ENCODE measurements around the gene QDPR. TPM values are rescaled to one million over a fixed set of nuclear protein-coding genes. Genes with fewer than 3 reads are reported as not detected.

QDPR gene
- total RNA-seq (10 to 100 TPM in 3 of 5 donors, 1 to 10 TPM in 1, under 1 TPM in 1; 0.45 to 90.4 (median 12.3) TPM), polyA plus RNA-seq (10 to 100 TPM; 16.9 to 35.9 (median 31.2) TPM)
- long read RNA-seq, donor 1, partial matches to known transcripts = 0 of 7 reads
- long read RNA-seq, donor 1, other reads (novel, unspliced or antisense) = 0 of 7 reads
- long read RNA-seq, donor 2, transcript QDPR-201 (7 exons, 1,648 nt) = major isoform, 17 of 27 reads
- long read RNA-seq, donor 2, partial matches to known transcripts = 5 of 27 reads
- long read RNA-seq, donor 2, other reads (novel, unspliced or antisense) = 0 of 27 reads
- long read RNA-seq, donor 3, transcript QDPR-201 (7 exons, 1,648 nt) = major isoform, 5 of 9 reads
- long read RNA-seq, donor 3, partial matches to known transcripts = 0 of 9 reads
- long read RNA-seq, donor 3, other reads (novel, unspliced or antisense) = 0 of 9 reads
- long read RNA-seq, donor 4, partial matches to known transcripts = 0 of 4 reads
- long read RNA-seq, donor 4, other reads (novel, unspliced or antisense) = 0 of 4 reads
- long read RNA-seq, donor 5, transcript QDPR-201 (7 exons, 1,648 nt) = major isoform, 22 of 34 reads
- long read RNA-seq, donor 5, partial matches to known transcripts = 6 of 34 reads
- long read RNA-seq, donor 5, other reads (novel, unspliced or antisense) = 0 of 34 reads
- long read RNA-seq, donor 6 = 0 reads
- long read RNA-seq, donor 7, transcript QDPR-201 (7 exons, 1,648 nt) = major isoform, 10 of 13 reads
- long read RNA-seq, donor 7, partial matches to known transcripts = 0 of 13 reads
- long read RNA-seq, donor 7, other reads (novel, unspliced or antisense) = 0 of 13 reads
- long read RNA-seq, donor 8, transcript QDPR-201 (7 exons, 1,648 nt) = major isoform, 11 of 16 reads
- long read RNA-seq, donor 8, partial matches to known transcripts = 0 of 16 reads
- long read RNA-seq, donor 8, other reads (novel, unspliced or antisense) = 0 of 16 reads
- long read RNA-seq, donor 9, transcript QDPR-201 (7 exons, 1,648 nt) = major isoform, 10 of 14 reads
- long read RNA-seq, donor 9, partial matches to known transcripts = 0 of 14 reads
- long read RNA-seq, donor 9, other reads (novel, unspliced or antisense) = 0 of 14 reads
- long read RNA-seq, donor 10, transcript QDPR-201 (7 exons, 1,648 nt) = major isoform, 10 of 11 reads
- long read RNA-seq, donor 10, partial matches to known transcripts = 0 of 11 reads
- long read RNA-seq, donor 10, other reads (novel, unspliced or antisense) = 0 of 11 reads

- WGBS, 5 donors = 2 to 7% (median 2%) methylated on average over 19 to 65 of the region's 65 CpGs
- Histone ChIP-seq H3K4me1 (peaks cover 10 to 33% (median 21%) of the 10 kb centered on the region in 4 donors), H3K27me3 (no peaks in the 10 kb centered on the region), H3K27ac (peak within 1 kb of the TSS; percentile 77 to 87 (median 82)), H3K36me3 (peaks cover 0 to 23% (median 18%) of the 10 kb centered on the region in 4 donors), H3K9me3 (no peaks in the 10 kb centered on the region), H3K4me3 (peak within 1 kb of the TSS; percentile 76 to 92 (median 83))
- intact Hi-C loops (cut with DNase I; ENCODE audit: low total_unique reads) = no loop called here
- peak; percentile 86 to 94 for DNase-seq
- TF ChIP-seq CTCF (IDR thresholded peaks at IDR 0.05) (peak in 3 of 7 experiments; percentile 11 to 54 (median 26)), POLR2AphosphoS5 (IDR thresholded peaks at IDR 0.05) (no peak)
These were observed at the start of gene QDPR for GRCh38 chr4:17511950-17512795. TSS of gene QDPR (minus strand) at chr4:17512090. CDS start at chr4:17512054, 36 bp downstream.

GRCh38 chr4:17561195-17561909 is 49.5 kb upstream of the QDPR start:
- intact Hi-C loops (cut with DNase I; ENCODE audit: low total_unique reads) = no loop called here

GRCh38 chr4:17560065-17560673 is 48.3 kb upstream of the QDPR start:
- H3K4me1 ChIP-seq = no peaks in the 10 kb centered on the region
- no peak for DNase-seq
- H3K27me3 ChIP-seq = peaks cover 0 to 8% (median 0%) of the 10 kb centered on the region in 3 donors
- no peak for TF ChIP-seq POLR2AphosphoS5 (IDR thresholded peaks at IDR 0.05)
- no peak for TF ChIP-seq CTCF (IDR thresholded peaks at IDR 0.05)
- no peak for TF ChIP-seq EP300 (IDR thresholded peaks at IDR 0.05)
- TF ChIP-seq POLR2A (IDR thresholded peaks at IDR 0.05) = no peak
- H3K36me3 ChIP-seq = no peaks in the 10 kb centered on the region
- WGBS, 5 donors = 81 to 90% (median 89%) methylated on average over 6 of the region's 6 CpGs
- H3K27ac ChIP-seq = no peak overlapping the region
- intact Hi-C loops (cut with DNase I; ENCODE audit: low total_unique reads) = no loop called here
- H3K4me3 ChIP-seq = no peak overlapping the region
- H3K9me3 ChIP-seq = no peaks in the 10 kb centered on the region

More at GRCh38 chr4:17561195-17561909, 49.5 kb upstream of the QDPR start:
- TF ChIP-seq CTCF (IDR thresholded peaks at IDR 0.05) = no peak
- no peak for TF ChIP-seq POLR2AphosphoS5 (IDR thresholded peaks at IDR 0.05)
- no peak for TF ChIP-seq EP300 (IDR thresholded peaks at IDR 0.05)
- no peak for TF ChIP-seq POLR2A (IDR thresholded peaks at IDR 0.05)
- no peaks in the 10 kb centered on the region for H3K36me3 ChIP-seq
- WGBS, 5 donors = 68 to 85% (median 72%) methylated on average over 8 of the region's 8 CpGs
- H3K9me3 ChIP-seq = no peaks in the 10 kb centered on the region
- H3K27ac ChIP-seq = no peak overlapping the region
- no peaks in the 10 kb centered on the region for H3K4me1 ChIP-seq
- peaks cover 0 to 4% (median 0%) of the 10 kb centered on the region in 3 donors for H3K27me3 ChIP-seq
- no peak overlapping the region for H3K4me3 ChIP-seq
- no peak for DNase-seq

Data from stomach (tissue), 19 donors.